Subcutaneous abdominal adipose tissue (tissue), 5 donors: Measurements from ENCODE around the gene POLRMT.
A peak's percentile ranks its signal among the peaks of the same experiment; 100 is the strongest.
"Not testable (repeated sequence)": the region's sequence is repeated elsewhere in the genome, so short reads cannot be mapped to it uniquely, and the experiment has no call there.

ENCODE experiments used
- H3K27ac ChIP-seq: one replicate; pipeline ENCODE4 v1.7.0; 2013; ENCODE audit warnings: low read depth, mild to moderate bottlenecking, inconsistent platforms, low read length, moderate library complexity
- H3K27me3 ChIP-seq, 5 donors: one replicate each; pipeline ENCODE4 v1.7.0; 2013; ENCODE audit warnings: low read length in 5 of 5, inconsistent platforms in 1 of 5; ENCODE audit not compliant: control insufficient read depth in 5 of 5, insufficient read depth in 4 of 5
- H3K36me3 ChIP-seq, 5 donors: one replicate each; pipeline ENCODE4 v1.7.0; 2013; ENCODE audit warnings: low read length in 5 of 5; ENCODE audit not compliant: control insufficient read depth in 5 of 5, insufficient read depth in 5 of 5
- H3K4me1 ChIP-seq, 5 donors: one replicate each; pipeline ENCODE4 v1.7.0; 2013; ENCODE audit warnings: low read length in 5 of 5, mild to moderate bottlenecking in 3 of 5, moderate library complexity in 1 of 5; ENCODE audit not compliant: control insufficient read depth in 5 of 5, insufficient read depth in 5 of 5
- H3K4me3 ChIP-seq, 5 donors: one replicate each; pipeline ENCODE4 v1.7.0; 2013; ENCODE audit warnings: low read length in 5 of 5, low read depth in 1 of 5
- H3K9ac ChIP-seq, 5 donors: one replicate each; pipeline ENCODE4 v1.7.0; 2013; ENCODE audit warnings: low read length in 5 of 5, mild to moderate bottlenecking in 4 of 5, moderate library complexity in 3 of 5
- H3K9me3 ChIP-seq, 5 donors: one replicate each; pipeline ENCODE4 v1.7.0; 2013; ENCODE audit warnings: low read length in 5 of 5; ENCODE audit not compliant: control insufficient read depth in 5 of 5
- donor health status: healthy.
- donor health status: healthy.
- donor health status: healthy.
- donor health status: healthy.
- donor health status: healthy.

The POLRMT gene

DNA sequence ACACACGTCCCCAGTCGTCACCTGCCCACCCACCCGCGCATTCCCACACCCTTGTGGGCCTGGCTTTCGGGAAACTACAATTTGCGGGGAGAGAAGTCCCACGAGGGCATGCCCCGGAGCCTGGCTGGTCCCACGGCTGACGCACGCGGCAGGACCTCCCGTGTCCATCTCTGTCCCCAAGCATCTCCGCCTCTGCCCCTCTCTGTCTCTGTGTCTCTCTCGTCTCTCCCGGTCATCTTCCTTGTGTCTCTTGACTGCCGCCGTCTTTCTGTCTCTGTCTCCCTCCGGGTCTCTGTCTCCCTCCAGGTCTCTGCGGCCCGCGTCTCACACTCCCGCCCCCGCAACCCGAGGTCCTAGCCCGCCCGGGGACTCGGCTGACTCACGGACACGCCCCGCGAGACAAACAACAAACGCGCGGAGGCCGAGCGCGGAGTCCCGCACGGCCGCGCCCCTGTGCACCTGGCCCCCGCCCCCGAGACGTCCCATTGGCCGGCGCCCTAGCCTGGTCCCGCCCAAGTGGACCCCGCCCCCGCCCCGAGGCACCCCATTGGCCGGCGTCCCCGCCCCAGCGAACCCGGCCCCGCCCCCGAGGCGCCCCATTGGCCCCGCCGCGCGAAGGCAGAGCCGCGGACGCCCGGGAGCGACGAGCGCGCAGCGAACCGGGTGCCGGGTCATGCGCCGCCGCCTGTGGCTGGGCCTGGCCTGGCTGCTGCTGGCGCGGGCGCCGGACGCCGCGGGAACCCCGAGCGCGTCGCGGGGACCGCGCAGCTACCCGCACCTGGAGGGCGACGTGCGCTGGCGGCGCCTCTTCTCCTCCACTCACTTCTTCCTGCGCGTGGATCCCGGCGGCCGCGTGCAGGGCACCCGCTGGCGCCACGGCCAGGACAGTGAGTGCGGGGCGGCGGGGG, 6.2 kb upstream of the POLRMT start, which contains the start of gene FGF22:
Gene FGF22 (plus strand): TSS at position 627 of the 908 bp plus-strand sequence. CDS start 47 bp downstream, at position 674.
- Histone ChIP-seq H3K36me3 (peaks cover 0 to 2% (median 0%) of the 10 kb centered on the region in 5 donors), H3K9me3 (no peaks in the 10 kb centered on the region), H3K4me1 (peaks cover 0 to 15% (median 10%) of the 10 kb centered on the region in 5 donors), H3K4me3 (peak within 1 kb of the TSS; percentile 22 to 69 (median 55)), H3K9ac (peak within 1 kb of the TSS in 1 of 5 donors; percentile 59), H3K27ac (no peak within 1 kb of the TSS), H3K27me3 (no peaks in the 10 kb centered on the region)

- peak overlapping the region in 4 of 5 donors; percentile 54 to 69 (median 62) for H3K4me3 ChIP-seq
- H3K9me3 ChIP-seq = no peaks in the 10 kb centered on the region
- H3K36me3 ChIP-seq = peaks cover 0 to under 1% (median 0%) of the 10 kb centered on the region in 5 donors
- peaks cover 0 to 20% (median 16%) of the 10 kb centered on the region in 5 donors for H3K4me1 ChIP-seq
- no peaks in the 10 kb centered on the region for H3K27me3 ChIP-seq
- peak overlapping the region in 1 of 5 donors; percentile 59 for H3K9ac ChIP-seq
- no peak overlapping the region for H3K27ac ChIP-seq
These were observed 5.5 kb upstream of the POLRMT start for GRCh38 chr19:638906-639252.

GRCh38 chr19:634975-635652, 1.8 kb upstream of the POLRMT start:
- Histone ChIP-seq H3K27ac (no peak overlapping the region), H3K9me3 (no peaks in the 10 kb centered on the region), H3K36me3 (peaks cover 0 to 5% (median 0%) of the 10 kb centered on the region in 5 donors), H3K9ac (no peak overlapping the region), H3K27me3 (no peaks in the 10 kb centered on the region), H3K4me3 (no peak overlapping the region), H3K4me1 (peaks cover 0 to 36% (median 31%) of the 10 kb centered on the region in 5 donors)

- peak overlapping the region; percentile 10 to 87 (median 71) for H3K9ac ChIP-seq
- peak overlapping the region; percentile 82 to 93 (median 87) for H3K4me3 ChIP-seq
- H3K27me3 ChIP-seq = no peaks in the 10 kb centered on the region
- H3K9me3 ChIP-seq = no peaks in the 10 kb centered on the region
- peak overlapping the region; percentile 60 for H3K27ac ChIP-seq
- H3K36me3 ChIP-seq = peaks cover 0 to 16% (median 5%) of the 10 kb centered on the region in 5 donors
- peaks cover 0 to 30% (median 26%) of the 10 kb centered on the region in 5 donors for H3K4me1 ChIP-seq
These were observed 676 bp upstream of the POLRMT start for GRCh38 chr19:633786-634639.

DNA sequence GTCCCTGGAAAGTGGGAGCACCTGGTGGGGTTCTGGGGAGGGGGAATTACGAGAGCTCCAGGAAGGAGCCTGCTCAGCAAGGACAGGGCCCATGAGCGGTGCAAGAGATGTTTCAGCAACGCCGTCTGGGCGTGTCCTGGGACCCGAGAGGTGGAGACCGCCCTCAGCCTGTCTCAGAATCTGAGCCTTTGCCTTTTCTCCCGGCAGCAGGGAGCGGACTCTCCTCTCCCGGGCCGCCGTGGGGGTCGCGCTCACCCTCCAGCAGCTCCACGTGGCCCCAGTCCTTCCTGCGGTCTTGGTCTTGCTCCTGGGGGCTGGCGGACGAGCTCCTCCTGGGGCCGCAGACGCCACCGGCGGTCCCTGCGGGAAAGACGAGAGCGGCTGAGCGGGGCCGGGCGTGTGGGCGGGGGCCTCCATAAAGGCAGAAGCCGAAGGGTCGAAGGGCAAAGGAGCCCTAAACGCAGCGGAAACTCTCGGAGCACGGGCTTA, 714 bp downstream of the POLRMT start:
- peaks cover 0 to 24% (median 21%) of the 10 kb centered on the region in 5 donors for H3K4me1 ChIP-seq
- H3K9me3 ChIP-seq = no peaks in the 10 kb centered on the region
- peak overlapping the region in 4 of 5 donors; percentile 84 to 91 (median 86) for H3K9ac ChIP-seq
- H3K36me3 ChIP-seq = peaks cover 0 to 28% (median 10%) of the 10 kb centered on the region in 5 donors
- no peaks in the 10 kb centered on the region for H3K27me3 ChIP-seq
- H3K27ac ChIP-seq = peak overlapping the region; percentile 75
- peak overlapping the region; percentile 57 to 93 (median 87) for H3K4me3 ChIP-seq

DNA sequence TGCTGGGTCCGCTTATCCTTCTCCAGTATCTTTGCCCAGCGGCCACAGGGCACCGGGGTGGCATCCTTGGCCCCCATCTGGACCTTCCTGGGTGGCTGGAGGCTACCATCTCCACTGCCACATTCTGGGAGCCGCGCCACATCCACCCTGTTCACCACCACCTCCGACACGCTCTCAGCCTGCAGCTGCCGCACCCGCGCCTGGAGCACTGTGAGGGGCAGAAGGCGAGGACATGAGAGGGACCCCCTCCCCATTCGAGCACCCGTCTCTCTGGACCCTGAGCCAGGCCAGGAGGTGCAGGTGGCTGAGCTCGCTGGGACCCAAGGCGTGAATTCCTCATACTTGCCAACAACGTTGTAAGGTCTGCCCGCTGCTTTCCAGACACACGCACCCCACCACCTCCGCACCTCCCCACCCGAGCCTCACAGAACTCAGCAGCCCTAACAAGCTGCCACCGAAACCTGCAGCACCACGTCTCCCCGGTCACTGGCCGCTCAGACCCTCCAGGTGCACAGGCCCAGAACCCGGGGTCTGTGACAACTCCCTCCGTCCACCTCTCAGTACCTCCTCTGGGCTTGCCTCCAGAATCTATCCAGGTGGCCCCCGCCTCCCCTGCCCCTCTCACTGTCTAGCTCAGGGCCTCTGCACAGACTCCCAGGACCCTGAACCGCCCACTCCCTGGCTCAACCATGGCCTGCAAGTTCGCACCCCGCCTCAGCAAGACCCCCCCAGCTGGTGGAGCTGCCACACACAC, 3.2 kb downstream of the POLRMT start:
- Histone ChIP-seq H3K4me3 (no peak overlapping the region), H3K4me1 (peaks cover 0 to 24% (median 21%) of the 10 kb centered on the region in 5 donors), H3K27me3 (no peaks in the 10 kb centered on the region), H3K9ac (no peak overlapping the region), H3K36me3 (peaks cover 0 to 37% (median 16%) of the 10 kb centered on the region in 5 donors), H3K9me3 (no peaks in the 10 kb centered on the region), H3K27ac (no peak overlapping the region)

DNA sequence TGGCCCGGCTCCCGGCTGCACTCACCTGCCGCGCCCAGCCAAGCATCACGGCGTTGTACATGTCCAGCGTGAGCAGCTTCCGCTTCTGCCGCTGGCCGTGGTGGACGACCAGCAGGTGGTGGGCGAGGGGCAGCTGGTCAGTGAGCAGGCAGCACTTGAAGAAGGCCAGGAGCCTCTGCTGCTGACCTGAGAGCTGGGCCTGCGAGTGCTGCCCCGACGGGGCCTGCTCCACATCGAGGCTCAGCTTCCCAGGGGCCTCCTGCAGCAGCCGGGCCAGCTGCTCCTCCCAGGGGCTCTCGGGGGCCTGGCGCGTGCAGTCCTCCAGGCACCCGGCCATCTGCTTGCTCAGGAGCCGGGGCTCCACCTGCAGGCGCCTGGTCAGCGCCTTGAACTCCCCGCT, 3.8 kb downstream of the POLRMT start:
- not testable (repeated sequence) for H3K27me3 ChIP-seq, H3K9me3 ChIP-seq, H3K4me3 ChIP-seq, H3K27ac ChIP-seq, H3K9ac ChIP-seq
- Histone ChIP-seq H3K36me3 (peaks cover 0 to 43% (median 21%) of the 10 kb centered on the region in 5 donors), H3K4me1 (peaks cover 0 to 24% (median 21%) of the 10 kb centered on the region in 5 donors)

- H3K27ac ChIP-seq = no peak overlapping the region
- H3K27me3 ChIP-seq = no peaks in the 10 kb centered on the region
- H3K4me3 ChIP-seq = no peak overlapping the region
- peaks cover 0 to 14% (median 13%) of the 10 kb centered on the region in 5 donors for H3K4me1 ChIP-seq
- H3K9ac ChIP-seq = no peak overlapping the region
- H3K9me3 ChIP-seq = no peaks in the 10 kb centered on the region
- H3K36me3 ChIP-seq = peaks cover 0 to 56% (median 34%) of the 10 kb centered on the region in 5 donors
These were observed 5.2 kb downstream of the POLRMT start for GRCh38 chr19:628168-628567.

GRCh38 chr19:626566-626965, 6.8 kb downstream of the POLRMT start:
- H3K9ac ChIP-seq, H3K9me3 ChIP-seq, H3K27me3 ChIP-seq, H3K4me1 ChIP-seq, H3K4me3 ChIP-seq, H3K27ac ChIP-seq: not testable (repeated sequence)
- peaks cover 0 to 72% (median 47%) of the 10 kb centered on the region in 5 donors for H3K36me3 ChIP-seq
